HG03342 (cell line): Measurements from ENCODE around the gene MTRF1.

Experiments
- ATAC-seq: cut with Tn5 transposase; IDR thresholded peaks from one replicate; pipeline ENCODE4 v1.9.1; 2021; ENCODE audit warnings: mild to moderate bottlenecking, moderate library complexity; ENCODE audit not compliant: unreplicated experiment

Gene MTRF1, protein sequence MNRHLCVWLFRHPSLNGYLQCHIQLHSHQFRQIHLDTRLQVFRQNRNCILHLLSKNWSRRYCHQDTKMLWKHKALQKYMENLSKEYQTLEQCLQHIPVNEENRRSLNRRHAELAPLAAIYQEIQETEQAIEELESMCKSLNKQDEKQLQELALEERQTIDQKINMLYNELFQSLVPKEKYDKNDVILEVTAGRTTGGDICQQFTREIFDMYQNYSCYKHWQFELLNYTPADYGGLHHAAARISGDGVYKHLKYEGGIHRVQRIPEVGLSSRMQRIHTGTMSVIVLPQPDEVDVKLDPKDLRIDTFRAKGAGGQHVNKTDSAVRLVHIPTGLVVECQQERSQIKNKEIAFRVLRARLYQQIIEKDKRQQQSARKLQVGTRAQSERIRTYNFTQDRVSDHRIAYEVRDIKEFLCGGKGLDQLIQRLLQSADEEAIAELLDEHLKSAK

DNA sequence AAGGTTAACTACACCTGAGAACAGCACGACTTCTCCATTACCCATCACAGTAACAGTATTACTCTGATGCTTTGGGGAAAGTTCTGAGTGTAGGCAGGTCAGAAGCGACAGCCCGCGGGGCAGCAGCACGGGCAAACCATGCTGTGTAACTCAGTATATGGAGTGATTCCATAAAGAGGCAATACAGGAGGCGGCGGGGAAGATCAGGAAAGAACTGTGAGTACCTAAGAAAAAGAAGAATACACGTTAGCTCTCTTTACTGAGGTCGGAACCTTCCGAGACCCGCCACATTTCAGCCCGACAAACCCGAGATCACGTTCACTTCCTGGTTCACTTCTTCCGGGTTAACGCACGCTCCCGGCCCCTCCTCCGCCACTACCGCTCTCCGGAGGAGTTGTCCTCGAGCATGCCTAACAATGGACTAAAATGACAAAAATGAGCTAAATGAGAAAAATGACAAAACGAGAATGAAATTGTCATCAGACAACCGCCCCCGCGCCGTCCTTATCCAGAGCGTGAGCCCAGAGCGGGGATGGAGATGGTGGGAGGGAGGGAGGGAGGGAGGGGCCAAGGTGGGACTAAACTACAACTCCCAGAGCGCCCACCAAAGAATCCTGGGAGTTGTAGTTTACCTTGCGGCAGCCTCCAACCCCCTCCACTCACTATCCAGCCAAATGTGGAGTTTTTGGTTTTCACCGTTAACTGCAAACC, at the start of gene MTRF1:
MTRF1 (minus strand) TSS at position 316 of the 711 bp plus-strand sequence. CDS start 2,669 bp downstream, outside the sequence.
- ATAC-seq = peak; percentile 87

DNA sequence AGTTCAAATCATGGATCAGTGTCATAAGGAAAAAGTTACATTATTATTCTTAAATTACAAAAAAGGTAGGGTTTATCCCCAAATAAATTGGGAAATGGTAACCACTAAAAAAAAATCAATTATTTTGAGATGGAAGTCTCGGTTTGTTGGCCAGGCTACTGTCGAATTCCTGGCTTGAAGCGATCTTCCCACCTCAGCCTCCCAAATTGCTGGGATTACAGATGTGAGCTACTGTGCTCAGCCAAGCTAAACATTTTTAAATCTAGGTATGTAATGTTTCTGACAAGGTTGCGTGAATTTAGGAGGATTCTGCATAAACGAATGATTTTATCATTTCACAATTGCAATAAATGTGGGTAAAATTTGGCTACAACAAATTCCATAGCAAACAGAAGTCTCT, 49.7 kb upstream of the MTRF1 start:
- no peak for ATAC-seq

DNA sequence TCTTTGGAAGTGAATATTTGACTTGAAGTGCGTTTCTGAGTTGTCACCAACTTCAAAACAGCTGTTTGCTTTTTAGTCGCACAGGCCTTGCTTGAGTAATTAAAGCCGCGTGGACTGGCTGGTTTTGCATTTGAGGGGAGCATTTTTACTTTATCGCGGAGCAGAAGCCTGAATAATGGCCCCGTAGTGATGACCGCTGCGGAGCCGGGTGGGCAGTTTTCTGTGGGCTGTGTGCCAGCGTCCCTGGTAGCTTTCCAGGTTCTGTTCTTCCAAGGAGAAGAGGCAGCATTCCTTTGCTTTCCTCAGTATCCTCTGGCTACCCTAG, 48.8 kb upstream of the MTRF1 start:
- no peak for ATAC-seq

DNA sequence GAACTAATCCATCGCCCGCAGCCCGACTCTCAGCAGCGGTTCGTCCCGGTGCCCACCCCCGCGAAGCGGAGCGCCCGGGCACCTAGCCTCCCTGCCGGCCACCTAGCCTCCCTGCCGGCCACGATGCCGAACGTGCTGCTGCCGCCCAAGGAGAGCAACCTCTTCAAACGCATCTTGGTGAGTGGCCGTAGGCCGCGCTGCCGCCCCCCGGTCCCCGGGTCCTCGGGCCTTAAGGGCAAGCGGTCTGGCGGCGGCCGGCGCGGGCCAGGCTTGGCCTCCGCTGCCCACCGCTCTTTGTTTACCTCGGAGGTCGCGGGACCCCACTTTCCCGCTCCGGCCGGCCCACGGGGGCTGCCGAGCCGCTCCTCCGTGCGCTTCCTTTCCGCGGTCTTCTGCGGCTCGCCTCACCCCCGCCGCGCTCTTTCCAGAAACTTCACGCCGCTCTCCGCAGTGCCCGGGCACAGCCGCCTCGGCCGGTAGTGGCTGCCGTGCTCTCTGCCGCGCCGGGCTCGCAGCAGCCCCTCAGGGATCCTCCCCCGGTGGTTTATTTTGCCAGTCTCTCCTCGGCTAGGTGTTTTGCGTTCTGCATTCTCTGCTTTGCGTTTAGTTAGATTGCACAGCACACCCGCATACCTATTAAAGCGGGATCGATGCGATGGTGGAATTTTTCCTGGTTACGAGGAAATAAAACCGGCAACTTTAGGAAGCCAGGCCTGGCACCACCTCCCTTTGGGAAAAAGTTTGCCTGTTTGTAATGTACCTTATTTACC, 48.2 kb upstream of the MTRF1 start:
- ATAC-seq = peak; percentile 54

DNA sequence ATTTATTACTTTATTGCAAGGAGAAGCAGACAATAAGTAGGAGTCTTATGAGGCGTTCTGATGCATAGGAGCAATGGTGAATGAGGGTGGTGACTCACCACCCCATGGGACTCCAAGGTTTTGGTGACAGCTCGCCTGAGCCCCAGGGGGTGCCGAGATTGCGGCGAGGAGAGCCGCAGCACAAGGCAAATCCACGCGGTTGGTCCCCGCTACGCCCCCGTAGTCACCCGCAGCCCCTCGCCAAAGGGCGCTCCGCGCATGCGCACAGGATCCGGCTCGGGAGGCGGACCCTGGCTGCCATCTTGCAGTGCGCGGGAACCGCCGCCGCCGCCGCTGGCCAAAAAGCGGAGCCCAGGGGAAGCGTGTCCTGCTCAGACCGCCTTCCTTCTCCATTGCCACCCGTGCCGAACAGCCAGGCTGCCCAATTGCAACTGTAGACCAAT, 47.6 kb upstream of the MTRF1 start, which contains the start of gene NAA16:
NAA16 (plus strand) TSS at position 305 of the 443 bp plus-strand sequence. CDS start 262 bp downstream, outside the sequence.
- peak; percentile 63 for ATAC-seq

DNA sequence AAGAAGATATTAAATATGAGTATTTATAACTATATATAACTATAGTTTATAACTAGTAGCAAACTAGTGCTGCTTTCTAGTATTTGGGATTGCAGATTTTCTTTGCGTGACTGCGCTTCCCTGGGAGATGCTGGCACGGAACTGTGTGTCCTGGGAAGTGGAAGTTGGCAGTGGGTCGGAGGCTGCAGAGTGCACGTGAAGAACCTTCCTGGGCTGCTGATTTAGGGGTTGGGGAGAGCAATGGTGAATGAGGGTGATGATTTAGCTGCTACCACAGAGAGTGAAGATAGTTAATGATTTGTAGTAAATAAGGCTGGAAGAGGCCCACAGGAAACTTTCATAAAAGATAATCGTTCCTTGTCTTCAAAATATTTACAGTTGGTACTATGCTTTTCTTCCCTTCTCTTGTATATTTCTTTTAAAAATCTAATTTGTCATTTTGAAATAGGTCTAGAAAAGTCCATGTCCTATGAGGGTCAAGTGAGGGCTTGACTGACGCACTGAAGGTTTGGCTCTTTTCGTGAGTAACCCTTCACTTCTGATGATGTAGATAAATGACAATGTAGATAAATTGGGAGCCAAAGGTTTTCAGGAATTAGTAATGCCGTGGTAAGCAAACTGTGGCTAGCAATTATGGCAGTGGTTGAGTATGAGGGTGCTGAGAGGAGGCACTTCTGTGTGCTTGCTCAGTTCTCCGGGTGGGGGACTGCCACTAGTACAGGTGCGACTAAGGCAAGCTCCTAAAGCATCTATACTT, 44.7 kb upstream of the MTRF1 start:
- no peak for ATAC-seq

DNA sequence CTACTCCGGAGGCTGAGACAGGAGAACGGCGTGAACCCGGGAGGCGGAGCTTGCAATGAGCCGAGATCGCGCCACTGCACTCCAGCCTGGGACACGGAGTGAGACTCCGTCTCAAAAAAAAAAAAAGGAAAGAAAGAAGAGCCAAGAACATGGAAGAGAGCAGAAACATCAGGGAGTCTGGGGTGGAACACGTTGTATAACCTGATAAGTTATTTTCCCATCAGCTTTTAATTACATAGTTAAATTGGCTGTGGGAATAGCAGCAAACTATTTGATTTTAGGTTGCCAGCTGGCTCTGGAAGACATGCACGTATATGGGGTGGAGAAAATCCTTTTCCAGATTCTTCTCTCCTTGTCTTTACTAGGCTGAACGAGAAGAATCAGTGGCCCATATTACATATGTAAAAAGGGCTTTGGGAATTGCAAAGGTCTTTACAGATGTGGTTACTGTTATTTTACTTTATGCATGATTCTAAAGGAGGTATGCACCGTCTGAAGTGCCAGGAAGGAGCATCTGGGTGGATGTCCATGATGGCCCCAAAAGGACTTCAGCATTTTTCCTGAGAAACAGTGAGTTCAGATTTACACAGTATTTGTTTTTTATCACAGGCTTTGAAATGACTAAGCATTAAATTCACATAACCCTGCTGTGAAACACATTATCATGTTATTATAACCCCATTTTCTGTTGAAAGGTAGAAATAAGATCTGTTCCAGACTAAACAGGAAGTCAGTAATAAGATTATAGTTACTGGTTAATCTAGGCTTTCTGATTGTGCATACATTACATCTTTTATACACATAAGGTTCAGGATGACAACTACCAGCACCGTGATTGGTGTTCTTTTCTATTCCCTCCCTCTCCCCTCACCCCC, 43.1 kb upstream of the MTRF1 start:
- no peak for ATAC-seq

DNA sequence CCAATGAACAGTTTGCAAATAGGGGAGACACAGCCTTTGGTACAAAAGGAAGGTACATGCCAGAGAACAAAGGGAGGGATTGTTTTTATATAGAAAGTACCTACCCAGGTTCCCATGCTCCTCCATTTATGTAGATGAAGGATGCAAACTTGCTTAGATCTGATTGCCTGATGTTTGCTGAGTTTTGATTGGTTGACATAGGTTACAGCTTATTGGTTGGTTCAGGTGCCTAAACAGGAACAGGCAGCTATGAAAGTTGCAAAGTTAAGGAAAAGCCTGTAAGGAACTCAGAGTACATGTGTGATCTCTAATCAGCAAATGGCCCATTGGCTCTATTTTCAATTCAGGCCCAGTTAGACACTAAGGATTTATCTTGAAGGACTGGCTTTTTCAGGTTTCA, 41.2 kb upstream of the MTRF1 start:
- ATAC-seq = no peak

DNA sequence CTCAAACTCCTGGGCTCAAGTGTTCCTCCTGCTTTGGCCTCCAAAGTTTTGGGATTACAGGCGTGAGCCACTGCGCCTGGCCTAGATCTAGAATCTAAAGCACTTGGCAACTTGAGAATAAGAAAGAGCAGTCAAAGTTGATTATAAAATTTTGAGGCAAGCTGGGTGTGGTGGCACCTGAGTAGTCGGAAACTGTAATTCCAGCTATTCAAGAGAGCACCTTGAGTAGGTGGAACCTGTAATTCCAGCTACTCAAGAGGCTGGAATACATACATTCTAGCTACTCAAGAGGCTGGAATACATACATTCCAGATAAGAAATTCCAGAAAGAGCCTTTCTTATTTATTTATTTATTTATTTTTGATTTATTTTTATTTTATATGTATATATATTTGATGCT, 39.4 kb upstream of the MTRF1 start:
- ATAC-seq = no peak

DNA sequence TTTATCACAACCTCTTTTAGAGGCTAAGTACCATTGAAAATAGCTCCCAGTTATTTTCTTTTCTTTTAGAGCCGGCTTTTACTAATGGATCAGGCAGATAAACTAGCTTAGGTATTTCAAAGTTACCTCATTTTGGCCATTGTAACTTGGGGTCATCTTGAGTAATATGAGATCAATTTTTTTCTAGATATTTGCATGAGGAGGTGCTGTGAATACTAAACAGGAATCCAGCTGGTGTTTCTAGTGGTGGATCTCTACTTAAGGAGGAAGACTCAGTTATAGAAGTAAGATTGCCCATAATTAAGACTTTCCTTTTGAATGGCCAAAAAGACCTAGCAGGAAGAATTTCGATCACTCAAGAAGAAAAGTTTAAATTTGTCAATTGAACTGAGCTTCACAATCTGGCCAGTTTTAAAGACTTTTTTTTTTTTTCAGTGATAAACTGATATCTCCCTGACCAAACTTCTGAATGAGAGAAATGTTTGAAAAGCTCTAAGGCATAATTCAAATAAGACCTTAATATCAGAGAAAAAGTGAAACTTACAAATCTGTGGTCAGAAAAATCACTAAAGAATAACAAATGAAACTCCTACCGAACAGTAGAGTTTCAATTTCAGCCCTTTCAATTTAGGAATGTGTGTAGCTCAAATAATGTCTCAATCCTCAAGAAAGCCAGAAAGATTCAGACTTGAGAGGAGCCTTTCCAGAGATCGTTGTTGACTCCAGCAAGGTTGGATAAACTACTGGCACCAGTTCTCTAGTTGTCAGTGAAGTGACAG, 36.1 kb upstream of the MTRF1 start:
- ATAC-seq = no peak

DNA sequence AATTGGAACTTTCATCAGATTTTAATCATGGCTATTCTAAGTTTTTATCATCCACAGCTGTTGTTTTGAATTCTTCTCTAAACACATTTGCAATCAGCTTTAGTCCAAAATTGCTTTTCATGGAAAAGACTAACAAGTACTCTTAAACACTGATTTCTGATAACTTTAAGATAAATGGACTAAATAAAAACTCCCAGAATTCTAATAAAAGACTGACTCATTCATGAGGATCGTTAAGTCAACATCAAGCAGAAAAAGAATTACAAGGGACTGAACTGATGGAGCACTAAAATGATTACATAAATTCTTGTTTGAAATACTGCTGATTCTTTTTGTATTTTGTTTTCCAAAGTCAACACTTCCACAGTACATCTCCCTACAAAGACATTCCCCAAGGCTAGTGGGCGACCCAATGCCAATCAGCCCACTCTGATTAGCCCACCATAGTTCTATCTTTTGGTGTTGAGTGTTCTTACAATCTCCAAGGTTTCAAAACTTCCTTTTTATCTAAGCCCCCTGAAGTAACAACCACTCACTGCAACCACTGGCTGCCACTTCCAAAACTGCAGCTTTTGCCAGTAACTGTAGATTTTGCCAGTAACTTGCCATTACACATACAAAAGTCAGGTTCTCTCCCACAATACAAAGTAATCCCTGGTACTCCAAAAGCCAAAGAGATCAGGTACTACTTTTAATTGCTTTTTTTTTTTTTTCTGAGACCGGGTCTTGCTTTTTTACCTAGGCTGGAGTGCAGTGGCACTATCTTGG, 33.7 kb upstream of the MTRF1 start:
- ATAC-seq = no peak

DNA sequence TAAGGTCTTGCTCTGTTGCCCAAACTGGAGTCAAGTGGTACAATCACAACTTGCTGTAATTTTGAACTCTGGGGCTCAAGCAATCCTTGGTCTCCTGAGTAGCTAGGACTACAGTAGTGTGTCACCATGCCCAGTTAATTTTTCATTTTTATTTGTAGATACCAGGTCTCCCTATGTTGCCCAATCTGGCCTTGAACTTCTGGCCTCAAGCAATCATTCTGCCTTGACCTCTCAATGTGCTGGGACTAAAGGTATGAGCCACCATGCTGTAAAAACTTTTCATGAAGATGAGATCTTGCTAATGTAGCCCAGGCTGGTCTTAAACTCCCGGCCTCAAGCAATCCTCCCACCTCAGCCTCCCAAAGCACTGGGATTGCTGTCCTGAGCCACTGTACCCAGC, 32.6 kb upstream of the MTRF1 start:
- no peak for ATAC-seq

DNA sequence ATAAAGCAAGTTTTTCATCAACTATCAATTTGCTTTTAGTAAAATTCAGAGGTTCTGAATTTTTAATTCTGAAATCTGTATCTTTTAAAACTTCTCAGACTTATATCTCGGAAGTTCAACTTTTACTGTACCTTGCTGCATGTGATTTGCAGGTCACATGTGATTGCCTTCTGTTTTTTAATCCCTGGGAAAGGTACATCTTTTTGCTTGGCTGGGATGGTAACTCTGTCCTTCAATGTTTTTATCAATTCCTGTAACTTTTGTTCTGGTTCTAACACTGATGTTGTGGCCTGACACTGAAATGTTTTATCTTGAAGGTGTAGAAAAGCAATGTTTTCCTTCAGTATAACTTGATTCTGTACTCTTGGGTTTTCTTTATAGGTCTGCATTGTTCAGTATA, 31.5 kb upstream of the MTRF1 start:
- no peak for ATAC-seq

DNA sequence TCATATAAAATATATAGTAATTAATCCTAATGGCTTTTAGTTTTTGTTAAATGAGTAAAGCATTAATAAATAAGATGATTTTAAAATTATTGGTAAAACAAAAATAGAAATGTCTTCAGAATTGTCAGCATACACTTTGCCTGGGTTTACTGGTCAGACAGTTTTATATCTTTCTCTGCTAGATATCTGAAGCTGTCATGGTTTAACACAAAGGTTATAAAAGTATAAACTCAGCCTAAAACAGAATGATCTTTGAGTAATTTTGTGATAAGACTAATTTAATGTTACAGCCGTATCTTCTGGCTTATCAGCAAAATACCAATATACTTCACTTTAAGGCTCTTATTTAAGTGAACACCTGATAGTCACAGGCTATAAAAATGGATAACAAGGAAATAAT, 29.9 kb upstream of the MTRF1 start:
- no peak for ATAC-seq

DNA sequence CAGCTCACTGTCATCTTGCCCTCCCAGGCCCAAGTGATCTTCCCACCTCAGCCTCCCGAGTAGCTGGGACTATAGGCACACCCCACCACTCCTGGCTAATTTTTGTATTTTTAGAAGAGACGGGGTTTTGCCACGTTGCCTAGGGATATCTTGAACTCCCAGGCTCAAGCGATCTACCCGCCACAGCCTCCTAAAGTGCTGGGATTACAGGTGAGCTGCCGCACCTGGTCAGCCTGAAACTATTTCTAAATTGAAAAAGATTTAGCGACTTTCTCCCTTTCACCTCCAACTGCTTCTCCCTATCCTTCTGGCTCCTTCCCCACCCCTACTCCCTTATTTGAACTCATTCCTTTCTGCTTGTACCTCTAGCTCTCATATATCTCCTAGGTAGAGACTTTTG, 27.9 kb upstream of the MTRF1 start:
- ATAC-seq = no peak

DNA sequence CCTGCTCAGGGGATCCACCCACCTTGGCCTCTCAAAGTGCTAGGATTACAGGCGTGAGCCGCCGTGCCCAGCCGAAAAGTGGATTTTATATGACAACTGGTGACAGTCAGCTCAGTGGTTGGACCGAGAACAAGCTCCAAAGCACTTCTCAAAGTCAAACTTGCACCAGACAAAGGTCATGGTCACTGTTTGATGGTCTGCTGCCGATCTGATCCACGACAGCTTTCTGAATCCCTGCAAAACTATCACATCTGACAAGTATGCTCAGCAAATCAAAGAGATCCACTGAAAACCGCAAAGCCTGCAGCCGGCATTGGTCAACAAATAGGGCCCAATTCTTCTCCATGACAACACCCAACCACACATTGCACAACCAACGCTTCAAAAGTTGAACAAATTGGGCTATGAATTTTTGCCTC, 26.1 kb upstream of the MTRF1 start:
- no peak for ATAC-seq

DNA sequence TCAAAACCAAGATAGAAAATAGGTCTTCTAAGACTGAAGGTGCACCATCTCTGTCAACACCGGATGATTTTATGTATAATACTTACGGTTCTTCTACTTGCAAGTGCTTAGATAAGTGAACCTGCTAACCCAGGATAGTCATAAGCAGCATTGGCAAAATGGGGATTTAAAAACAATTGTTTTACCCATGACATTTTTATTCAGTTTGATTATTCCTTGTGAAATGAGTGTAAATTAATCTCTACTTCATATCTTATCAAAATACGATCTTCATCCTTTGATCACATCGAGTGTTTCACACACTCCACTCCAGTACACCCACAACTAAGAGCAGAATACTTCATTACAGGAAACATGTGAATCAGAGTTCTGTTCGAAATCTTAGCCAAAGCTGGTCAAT, 23.0 kb upstream of the MTRF1 start:
- no peak for ATAC-seq
